ENCODE measurements around the gene OGFOD1.

OGFOD1 gene

GRCh38 chr16:56420613-56421012, 30.7 kb upstream of the OGFOD1 start:
- TF ChIP-seq MYC (IDR thresholded peaks at IDR 0.05; ENCODE audit: low read depth, low read length): no peak
- no peak for TF ChIP-seq MAX (IDR thresholded peaks at IDR 0.05; ENCODE audit: low read depth, low read length)
- TF ChIP-seq POLR2A (IDR thresholded peaks at IDR 0.05; ENCODE audit: extremely low read depth, insufficient read length): no peak
- TF ChIP-seq CTCF (IDR thresholded peaks at IDR 0.05; ENCODE audit: low read depth, low read length): no peak
- H3K4me3 ChIP-seq (ENCODE audit: low read depth, low read length): no peak overlapping the region
- DNase-seq (ENCODE audit: low read depth): no peak

GRCh38 chr16:56421313-56421712, 30.0 kb upstream of the OGFOD1 start:
- DNase-seq (ENCODE audit: low read depth): no peak
- TF ChIP-seq MAX (IDR thresholded peaks at IDR 0.05; ENCODE audit: low read depth, low read length) (no peak), MYC (IDR thresholded peaks at IDR 0.05; ENCODE audit: low read depth, low read length) (no peak), POLR2A (IDR thresholded peaks at IDR 0.05; ENCODE audit: extremely low read depth, insufficient read length) (no peak), CTCF (IDR thresholded peaks at IDR 0.05; ENCODE audit: low read depth, low read length) (no peak)
- no peak overlapping the region for H3K4me3 ChIP-seq (ENCODE audit: low read depth, low read length)

- no peak for TF ChIP-seq POLR2A (IDR thresholded peaks at IDR 0.05; ENCODE audit: extremely low read depth, insufficient read length)
- TF ChIP-seq MAX (IDR thresholded peaks at IDR 0.05; ENCODE audit: low read depth, low read length): no peak
- TF ChIP-seq MYC (IDR thresholded peaks at IDR 0.05; ENCODE audit: low read depth, low read length): no peak
- TF ChIP-seq CTCF (IDR thresholded peaks at IDR 0.05; ENCODE audit: low read depth, low read length): no peak
- H3K4me3 ChIP-seq (ENCODE audit: low read depth, low read length): no peak overlapping the region
- no peak for DNase-seq (ENCODE audit: low read depth)
Observed at GRCh38 chr16:56421976-56422669, 29.2 kb upstream of the OGFOD1 start.

- no peak for DNase-seq (ENCODE audit: low read depth)
- H3K4me3 ChIP-seq (ENCODE audit: low read depth, low read length): no peak overlapping the region
- no peak for TF ChIP-seq POLR2A (IDR thresholded peaks at IDR 0.05; ENCODE audit: extremely low read depth, insufficient read length)
- no peak for TF ChIP-seq MYC (IDR thresholded peaks at IDR 0.05; ENCODE audit: low read depth, low read length)
- TF ChIP-seq MAX (IDR thresholded peaks at IDR 0.05; ENCODE audit: low read depth, low read length): no peak
- no peak for TF ChIP-seq CTCF (IDR thresholded peaks at IDR 0.05; ENCODE audit: low read depth, low read length)
Observed at GRCh38 chr16:56422896-56423441, 28.4 kb upstream of the OGFOD1 start.

GRCh38 chr16:56423584-56424403, 27.6 kb upstream of the OGFOD1 start:
- TF ChIP-seq POLR2A (IDR thresholded peaks at IDR 0.05; ENCODE audit: extremely low read depth, insufficient read length): no peak
- peak overlapping the region; percentile 77 for H3K4me3 ChIP-seq (ENCODE audit: low read depth, low read length)
- DNase-seq (ENCODE audit: low read depth): peak; percentile 46

- peak overlapping the region; percentile 77 for H3K4me3 ChIP-seq (ENCODE audit: low read depth, low read length)
- peak; percentile 12 for DNase-seq (ENCODE audit: low read depth)
- TF ChIP-seq POLR2A (IDR thresholded peaks at IDR 0.05; ENCODE audit: extremely low read depth, insufficient read length) (no peak), MAX (IDR thresholded peaks at IDR 0.05; ENCODE audit: low read depth, low read length) (no peak), MYC (IDR thresholded peaks at IDR 0.05; ENCODE audit: low read depth, low read length) (no peak), CTCF (IDR thresholded peaks at IDR 0.05; ENCODE audit: low read depth, low read length) (no peak)
Observed at GRCh38 chr16:56424404-56424764, 27.0 kb upstream of the OGFOD1 start.

All from NB4 (cell line).